CD8-positive, alpha-beta memory T cell (primary cell): ENCODE data around the gene CMTM7. TPM values are rescaled to one million over a fixed set of nuclear protein-coding genes. Genes with fewer than 3 reads are reported as not detected.
"Not testable (repeated sequence)": the region's sequence is repeated elsewhere in the genome, so short reads cannot be mapped to it uniquely, and the experiment has no call there.

Source experiments
- CTCF ChIA-PET: fragments of 350-600 bp; sonication (Branson Sonifier 250); formaldehyde crosslinking; loops from one replicate; lab custom pipeline; 2021; ENCODE audit warnings: antibody characterized with exemption; lab: Charles Lee
- POLR2A ChIA-PET: fragments of 350-600 bp; sonication (Branson Sonifier 250); formaldehyde crosslinking; loops from one replicate; lab custom pipeline; 2021; ENCODE audit warnings: antibody characterized with exemption; lab: Charles Lee
- DNase-seq, 5 donors: peaks; one replicate each; pipeline versions ENCODE4 v3.0.0 to v3.0.0-alpha.2; 2020 to 2022; ENCODE audit warnings: mixed read lengths in 1 of 5
- H3K27ac ChIP-seq: one replicate; pipeline ENCODE4 v1.7.0; 2013; ENCODE audit warnings: low read depth, mild to moderate bottlenecking, low read length, moderate library complexity
- H3K27me3 ChIP-seq: 2 replicates; pipeline ENCODE4 v1.7.0; 2013; ENCODE audit warnings: low read length, mild to moderate bottlenecking; ENCODE audit not compliant: insufficient read depth, poor library complexity, severe bottlenecking
- H3K36me3 ChIP-seq: 2 replicates; pipeline ENCODE4 v1.7.0; 2013; ENCODE audit warnings: mild to moderate bottlenecking, low read length, moderate library complexity; ENCODE audit not compliant: insufficient read depth
- H3K4me1 ChIP-seq: 2 replicates; pipeline ENCODE4 v1.7.0; 2013; ENCODE audit warnings: mild to moderate bottlenecking, low read length, moderate library complexity; ENCODE audit not compliant: insufficient read depth
- H3K4me3 ChIP-seq: 2 replicates; pipeline ENCODE4 v1.7.0; 2013; ENCODE audit warnings: mild to moderate bottlenecking, low read length
- H3K9me3 ChIP-seq: 2 replicates; pipeline ENCODE4 v1.7.0; 2013; ENCODE audit warnings: mild to moderate bottlenecking, low read length
- H3K27ac Mint-ChIP-seq, 8 donors: one replicate each; pipeline ENCODE4 v1.8.0; 2020 to 2021; ENCODE audit warnings: mixed read lengths in 8 of 8, mild to moderate bottlenecking in 6 of 8, inconsistent platforms in 3 of 8, moderate library complexity in 3 of 8
- H3K27me3 Mint-ChIP-seq, 2 donors: one replicate each; pipeline ENCODE4 v1.8.0; 2020 to 2021; ENCODE audit warnings: mixed read lengths in 2 of 2, mild to moderate bottlenecking in 1 of 2, moderate library complexity in 1 of 2
- H3K36me3 Mint-ChIP-seq, 3 donors: one replicate each; pipeline ENCODE4 v1.8.0; 2020 to 2021; ENCODE audit warnings: mixed read lengths in 3 of 3, inconsistent platforms in 1 of 3, mild to moderate bottlenecking in 1 of 3
- H3K4me1 Mint-ChIP-seq, 3 donors: one replicate each; pipeline ENCODE4 v1.8.0; 2020 to 2021; ENCODE audit warnings: mixed read lengths in 3 of 3, inconsistent platforms in 1 of 3, mild to moderate bottlenecking in 1 of 3
- H3K4me3 Mint-ChIP-seq, 7 donors: one replicate each; pipeline ENCODE4 v1.8.0; 2020 to 2021; ENCODE audit warnings: mixed read lengths in 7 of 7, mild to moderate bottlenecking in 6 of 7, moderate library complexity in 4 of 7, inconsistent platforms in 2 of 7
- H3K9me3 Mint-ChIP-seq, 5 donors: one replicate each; pipeline ENCODE4 v1.8.0; 2020 to 2022; ENCODE audit warnings: mixed read lengths in 5 of 5, mild to moderate bottlenecking in 3 of 5, moderate library complexity in 2 of 5, inconsistent platforms in 1 of 5
- polyA plus RNA-seq: library from polyadenylated mRNA; unstranded; fragments of 300-500 nt; fragmentation: Illumina TruSeq; gene quantifications from one replicate; pipeline ENCODE4 v1.2.3, GENCODE V29; 2021
- total RNA-seq, 2 experiments: library from RNA; stranded (reverse); gene quantifications; one replicate each; pipeline ENCODE4 v1.2.3, GENCODE V29; 2021

CMTM7 gene
- total and polyA plus RNA-seq, 3 experiments from 2014 or later: 33.5 to 113 (median 39.4) TPM

GRCh38 chr3:32384938-32385337, 6.7 kb upstream of the CMTM7 start:
- POLR2A ChIA-PET: no interaction called here
- Mint-ChIP-seq H3K4me3 (no peak overlapping the region), H3K27me3 (peaks cover 4 to 13% of the 10 kb centered on the region in 2 donors), H3K36me3 (no peaks in the 10 kb centered on the region), H3K27ac (peak overlapping the region in 1 of 8 donors; percentile 29), H3K9me3 (no peaks in the 10 kb centered on the region), H3K4me1 (peaks cover 0 to 10% (median 0%) of the 10 kb centered on the region in 3 donors)
- Histone ChIP-seq H3K4me1 (no peaks in the 10 kb centered on the region), H3K9me3 (no peaks in the 10 kb centered on the region), H3K27ac (no peak overlapping the region), H3K27me3 (no peaks in the 10 kb centered on the region), H3K36me3 (no peaks in the 10 kb centered on the region), H3K4me3 (no peak overlapping the region)
- CTCF ChIA-PET: interaction anchor here (1.0 to 17.3 kb wide), 2 partner anchors 10 to 83 kb away, joined by 4 to 131 read pairs; no protein-coding TSS in a partner anchor
- no peak for DNase-seq

- Histone ChIP-seq H3K27me3 (no peaks in the 10 kb centered on the region), H3K4me3 (no peak overlapping the region), H3K27ac (no peak overlapping the region), H3K9me3 (no peaks in the 10 kb centered on the region), H3K4me1 (peaks cover 8% of the 10 kb centered on the region), H3K36me3 (no peaks in the 10 kb centered on the region)
- POLR2A ChIA-PET: no interaction called here
- Mint-ChIP-seq H3K27ac (peak overlapping the region in 2 of 8 donors; percentile 67 to 72), H3K36me3 (peaks cover 0 to 11% (median 0%) of the 10 kb centered on the region in 3 donors), H3K9me3 (no peaks in the 10 kb centered on the region), H3K4me1 (peaks cover 10 to 20% (median 12%) of the 10 kb centered on the region in 3 donors), H3K27me3 (peaks cover 4 to 11% of the 10 kb centered on the region in 2 donors), H3K4me3 (no peak overlapping the region)
- DNase-seq: no peak
- CTCF ChIA-PET: interaction anchor here (16.2 to 17.3 kb wide), 2 partner anchors 15 to 81 kb away, joined by 131 to 160 read pairs; no protein-coding TSS in a partner anchor
Measured at GRCh38 chr3:32387512-32387911, 4.1 kb upstream of the CMTM7 start.

- not testable (repeated sequence) for H3K27me3 Mint-ChIP-seq, H3K27me3 ChIP-seq, H3K9me3 ChIP-seq, H3K36me3 ChIP-seq, H3K27ac ChIP-seq, H3K4me3 ChIP-seq, H3K9me3 Mint-ChIP-seq, DNase-seq
- POLR2A ChIA-PET: interaction anchor here (0.7 kb wide), 1 partner anchor 71 kb away, joined by 5 read pairs; no protein-coding TSS in a partner anchor
- CTCF ChIA-PET: interaction anchor here (1.0 to 17.3 kb wide), 4 partner anchors 11 to 79 kb away, joined by 3 to 160 read pairs (median 67); no protein-coding TSS in a partner anchor
- Mint-ChIP-seq H3K4me1 (peaks cover 30 to 41% (median 31%) of the 10 kb centered on the region in 3 donors), H3K36me3 (peaks cover 0 to 17% (median 0%) of the 10 kb centered on the region in 3 donors), H3K27ac (peak overlapping the region in 7 of 8 donors; percentile 20 to 70 (median 47)), H3K4me3 (peak overlapping the region in 4 of 7 donors; percentile 11 to 54 (median 46))
- peaks cover 19% of the 10 kb centered on the region for H3K4me1 ChIP-seq
Measured at GRCh38 chr3:32389577-32389976, 2.1 kb upstream of the CMTM7 start.

- Mint-ChIP-seq H3K27ac (peak overlapping the region; percentile 83 to 100 (median 94)), H3K9me3 (no peaks in the 10 kb centered on the region), H3K36me3 (peaks cover 0 to 17% (median 0%) of the 10 kb centered on the region in 3 donors), H3K27me3 (peaks cover 0 to 1% of the 10 kb centered on the region in 2 donors), H3K4me1 (peaks cover 48 to 67% (median 51%) of the 10 kb centered on the region in 3 donors), H3K4me3 (peak overlapping the region; percentile 87 to 100 (median 96))
- DNase-seq: peak in 2 of 5 donors; percentile 23 to 58
- Histone ChIP-seq H3K27me3 (no peaks in the 10 kb centered on the region), H3K27ac (peak overlapping the region; percentile 52), H3K4me3 (peak overlapping the region; percentile 61), H3K4me1 (peaks cover 26% of the 10 kb centered on the region), H3K36me3 (no peaks in the 10 kb centered on the region), H3K9me3 (no peaks in the 10 kb centered on the region)
- ChIA-PET POLR2A (interaction anchor here (1.0 to 1.6 kb wide), 2 partner anchors 31 to 46 kb away, joined by 3 to 4 read pairs; no protein-coding TSS in a partner anchor), CTCF (interaction anchor here (1.2 to 17.3 kb wide), 4 partner anchors 21 to 76 kb away, joined by 3 to 160 read pairs (median 68); no protein-coding TSS in a partner anchor)
Measured at GRCh38 chr3:32392536-32393302, 1.1 kb downstream of the CMTM7 start.

GRCh38 chr3:32395496-32395895, 3.8 kb downstream of the CMTM7 start:
- no peaks in the 10 kb centered on the region for H3K27me3 ChIP-seq
- no peaks in the 10 kb centered on the region for H3K9me3 ChIP-seq
- ChIA-PET CTCF (interaction anchor here (0.8 to 17.3 kb wide), 8 partner anchors 9 to 220 kb away, joined by 3 to 160 read pairs (median 5); partner anchors contain the start of gene CMTM8), POLR2A (interaction anchor here (0.8 to 2.3 kb wide), 2 partner anchors 21 to 38 kb away, joined by 3 to 6 read pairs; no protein-coding TSS in a partner anchor)
- no peaks in the 10 kb centered on the region for H3K9me3 Mint-ChIP-seq
- peaks cover 0 to 17% (median 0%) of the 10 kb centered on the region in 3 donors for H3K36me3 Mint-ChIP-seq
- no peak overlapping the region for H3K4me3 ChIP-seq
- H3K36me3 ChIP-seq: no peaks in the 10 kb centered on the region
- H3K4me3 Mint-ChIP-seq: peak overlapping the region in 3 of 7 donors; percentile 13 to 87 (median 15)
- H3K27me3 Mint-ChIP-seq: peaks cover 0 to 1% of the 10 kb centered on the region in 2 donors
- H3K4me1 ChIP-seq: peaks cover 32% of the 10 kb centered on the region
- peaks cover 62 to 81% (median 71%) of the 10 kb centered on the region in 3 donors for H3K4me1 Mint-ChIP-seq
- DNase-seq: no peak
- H3K27ac ChIP-seq: no peak overlapping the region
- H3K27ac Mint-ChIP-seq: peak overlapping the region; percentile 33 to 93 (median 82)

GRCh38 chr3:32397941-32398340, 6.3 kb downstream of the CMTM7 start:
- peak overlapping the region; percentile 11 to 97 (median 60) for H3K27ac Mint-ChIP-seq
- POLR2A ChIA-PET: no interaction called here

GRCh38 chr3:32398531-32398930, 6.9 kb downstream of the CMTM7 start:
- Histone ChIP-seq H3K27me3 (no peaks in the 10 kb centered on the region), H3K27ac (no peak overlapping the region), H3K36me3 (no peaks in the 10 kb centered on the region), H3K4me3 (no peak overlapping the region), H3K9me3 (no peaks in the 10 kb centered on the region), H3K4me1 (peaks cover 46% of the 10 kb centered on the region)
- no peak for DNase-seq
- Mint-ChIP-seq H3K9me3 (no peaks in the 10 kb centered on the region), H3K4me1 (peaks cover 60 to 90% (median 77%) of the 10 kb centered on the region in 3 donors), H3K27ac (peak overlapping the region; percentile 4 to 93 (median 68)), H3K27me3 (peaks cover 0 to under 1% of the 10 kb centered on the region in 2 donors), H3K4me3 (peak overlapping the region in 1 of 7 donors; percentile 4), H3K36me3 (peaks cover 0 to 2% (median 0%) of the 10 kb centered on the region in 3 donors)
- POLR2A ChIA-PET: no interaction called here
- CTCF ChIA-PET: interaction anchor here (1.0 to 17.3 kb wide), 8 partner anchors 25 to 101 kb away, joined by 3 to 160 read pairs (median 6); no protein-coding TSS in a partner anchor

More at GRCh38 chr3:32397941-32398340, 6.3 kb downstream of the CMTM7 start:
- CTCF ChIA-PET: interaction anchor here (1.0 to 17.3 kb wide), 6 partner anchors 26 to 100 kb away, joined by 3 to 160 read pairs (median 8); no protein-coding TSS in a partner anchor
- Mint-ChIP-seq H3K4me1 (peaks cover 61 to 90% (median 77%) of the 10 kb centered on the region in 3 donors), H3K4me3 (peak overlapping the region in 1 of 7 donors; percentile 4), H3K27me3 (peaks cover 0 to 1% of the 10 kb centered on the region in 2 donors), H3K9me3 (no peaks in the 10 kb centered on the region), H3K36me3 (peaks cover 0 to 4% (median 0%) of the 10 kb centered on the region in 3 donors)
- Histone ChIP-seq H3K36me3 (no peaks in the 10 kb centered on the region), H3K27ac (no peak overlapping the region), H3K27me3 (no peaks in the 10 kb centered on the region), H3K9me3 (no peaks in the 10 kb centered on the region), H3K4me3 (no peak overlapping the region), H3K4me1 (peaks cover 44% of the 10 kb centered on the region)
- DNase-seq: no peak
